Stimulated activated CD8-positive, alpha-beta memory T cell treated with anti-CD3 and anti-CD28 coated beads, Interleukin-4, amount 100 ng/mL, for 48 hours (primary cell): ENCODE results near the gene OR52B2.
"Not testable (repeated sequence)": the region's sequence is repeated elsewhere in the genome, so short reads cannot be mapped to it uniquely, and the experiment has no call there.

Experiments used
- DNase-seq: peaks from one replicate; pipeline ENCODE4 v3.0.0-alpha.2; 2020

OR52B2 gene

GRCh38 chr11:6151117-6151516 is 19.0 kb downstream of the OR52B2 start:
- no peak for DNase-seq

- not testable (repeated sequence) for DNase-seq
Observed at GRCh38 chr11:6143737-6144136, 26.4 kb downstream of the OR52B2 start.

GRCh38 chr11:6142936-6143335 is 27.2 kb downstream of the OR52B2 start:
- no peak for DNase-seq

- not testable (repeated sequence) for DNase-seq
Observed at GRCh38 chr11:6135936-6136335, 34.2 kb downstream of the OR52B2 start.

GRCh38 chr11:6132431-6132830 is 37.7 kb downstream of the OR52B2 start:
- no peak for DNase-seq

- DNase-seq: no peak
Observed at GRCh38 chr11:6129635-6130034, 40.5 kb downstream of the OR52B2 start.

GRCh38 chr11:6129011-6129410 is 41.1 kb downstream of the OR52B2 start:
- DNase-seq: no peak

GRCh38 chr11:6127881-6128280 is 42.2 kb downstream of the OR52B2 start:
- DNase-seq: no peak

- DNase-seq: no peak
Observed at GRCh38 chr11:6124245-6124644, 45.9 kb downstream of the OR52B2 start.
